ENCODE data around the gene EPHB3.

The EPHB3 gene

DNA sequence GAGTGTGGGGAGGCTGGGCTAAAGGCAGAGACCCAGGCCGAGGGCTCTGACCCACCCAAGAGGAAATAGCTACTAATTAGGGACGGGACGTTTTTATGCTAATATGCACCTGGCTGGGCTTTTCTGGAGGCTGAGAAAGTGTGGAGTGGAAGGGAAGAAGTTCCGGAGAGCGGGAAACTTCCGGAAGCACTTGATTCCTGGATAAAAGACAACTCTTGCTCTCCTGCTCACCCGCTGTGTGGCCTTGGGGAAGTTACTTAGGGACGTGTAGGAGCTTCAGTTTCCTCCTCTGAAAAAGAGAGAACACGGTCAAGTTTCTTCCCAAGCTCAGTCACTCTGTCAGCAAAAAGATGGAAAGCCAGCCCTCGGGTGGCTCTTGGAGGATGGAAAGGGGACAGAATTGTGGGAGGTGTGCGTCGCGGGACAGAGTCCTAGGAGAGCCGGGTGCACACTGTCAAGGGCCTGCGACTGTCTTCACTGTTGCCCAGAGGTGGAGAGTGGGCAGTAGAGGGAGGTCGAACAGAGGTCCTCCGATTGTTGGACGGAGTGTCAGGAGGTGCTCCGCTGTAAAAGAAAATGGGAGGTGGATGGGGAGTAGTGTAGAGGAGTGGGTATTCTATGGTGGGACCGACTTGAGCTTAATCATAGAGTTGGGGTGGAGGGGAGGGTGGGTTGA is 43.2 kb downstream of the EPHB3 start:
- Histone ChIP-seq H3K9ac (ENCODE audit: low read depth, low read length, poor library complexity) (no peak overlapping the region), H2BK120ac (ENCODE audit: low read depth, low read length) (no peak overlapping the region), H2BK15ac (ENCODE audit: low read length) (peak overlapping the region; percentile 82), H3K4ac (ENCODE audit: low read length) (peak overlapping the region; percentile 54), H3K27me3 (ENCODE audit: control insufficient read depth in 3 of 3, insufficient read depth in 3 of 3, low read depth in 1 of 3, low read length in 3 of 3) (peaks cover 0 to 28% (median 18%) of the 10 kb centered on the region in 3 experiments), H3K18ac (ENCODE audit: low read length) (peak overlapping the region; percentile 96), H3K79me1 (ENCODE audit: low read depth, low read length) (no peaks in the 10 kb centered on the region), H3K14ac (ENCODE audit: low read length) (no peak overlapping the region), H4K8ac (ENCODE audit: low read depth, low read length) (no peak overlapping the region), H3K4me1 (ENCODE audit: control insufficient read depth in 2 of 2, insufficient read depth in 1 of 2, low read depth in 1 of 2, low read length in 2 of 2) (peaks cover 24% of the 10 kb centered on the region in 2 donors), H4K91ac (ENCODE audit: low read depth, low read length, poor library complexity) (no peak overlapping the region), H3K9me3 (replicated peaks in 1 of 2; ENCODE audit: control insufficient read depth in 2 of 2, insufficient read depth in 1 of 2, low read depth in 1 of 2, low read length in 2 of 2) (no peaks in the 10 kb centered on the region), H3K4me2 (ENCODE audit: insufficient read depth, low read length, poor library complexity, severe bottlenecking) (peak overlapping the region; percentile 86), H2BK12ac (ENCODE audit: low read length) (peak overlapping the region; percentile 79), H2BK5ac (ENCODE audit: low read length) (no peak overlapping the region), H3K4me3 (ENCODE audit: low read length in 2 of 2) (peak overlapping the region; percentile 13 to 51), H3K36me3 (replicated peaks in 1 of 2; ENCODE audit: control insufficient read depth in 2 of 2, insufficient read depth in 2 of 2, low read length in 2 of 2) (no peaks in the 10 kb centered on the region), H2AK5ac (ENCODE audit: low read depth, low read length) (peak overlapping the region; percentile 88), H3K27ac (replicated peaks; ENCODE audit: low read length) (no peak overlapping the region), H3K23ac (ENCODE audit: low read depth, low read length, poor library complexity) (no peak overlapping the region), H2AFZ (ENCODE audit: low read length) (peak overlapping the region; percentile 94)
- no peak for DNase-seq (ENCODE audit: low spot score)
- no CpG with 5 or more reads among the region's 20 CpGs for WGBS, 2 donors (ENCODE audit: extremely low coverage in 2 of 2, insufficient read length in 2 of 2, insufficient replicate concordance in 1 of 2)

GRCh38 chr3:184608209-184608608 is 46.6 kb downstream of the EPHB3 start:
- no peak for DNase-seq (ENCODE audit: low spot score)
- Histone ChIP-seq H3K14ac (ENCODE audit: low read length) (no peak overlapping the region), H2AFZ (ENCODE audit: low read length) (no peak overlapping the region), H2BK15ac (ENCODE audit: low read length) (peak overlapping the region; percentile 71), H4K91ac (ENCODE audit: low read depth, low read length, poor library complexity) (no peak overlapping the region), H3K27ac (replicated peaks; ENCODE audit: low read length) (no peak overlapping the region), H4K8ac (ENCODE audit: low read depth, low read length) (no peak overlapping the region), H3K23ac (ENCODE audit: low read depth, low read length, poor library complexity) (no peak overlapping the region), H2BK5ac (ENCODE audit: low read length) (no peak overlapping the region), H3K4ac (ENCODE audit: low read length) (no peak overlapping the region), H2BK120ac (ENCODE audit: low read depth, low read length) (no peak overlapping the region), H3K4me3 (ENCODE audit: low read length in 2 of 2) (no peak overlapping the region), H3K9ac (ENCODE audit: low read depth, low read length, poor library complexity) (no peak overlapping the region), H3K9me3 (replicated peaks in 1 of 2; ENCODE audit: control insufficient read depth in 2 of 2, insufficient read depth in 1 of 2, low read depth in 1 of 2, low read length in 2 of 2) (no peaks in the 10 kb centered on the region), H2BK12ac (ENCODE audit: low read length) (no peak overlapping the region), H3K4me2 (ENCODE audit: insufficient read depth, low read length, poor library complexity, severe bottlenecking) (no peak overlapping the region), H3K27me3 (ENCODE audit: control insufficient read depth in 3 of 3, insufficient read depth in 3 of 3, low read depth in 1 of 3, low read length in 3 of 3) (peaks cover 0 to 20% (median 0%) of the 10 kb centered on the region in 3 experiments), H3K18ac (ENCODE audit: low read length) (no peak overlapping the region), H3K4me1 (ENCODE audit: control insufficient read depth in 2 of 2, insufficient read depth in 1 of 2, low read depth in 1 of 2, low read length in 2 of 2) (peaks cover 11% of the 10 kb centered on the region in 2 donors), H3K79me1 (ENCODE audit: low read depth, low read length) (no peaks in the 10 kb centered on the region), H3K36me3 (replicated peaks in 1 of 2; ENCODE audit: control insufficient read depth in 2 of 2, insufficient read depth in 2 of 2, low read length in 2 of 2) (no peaks in the 10 kb centered on the region), H2AK5ac (ENCODE audit: low read depth, low read length) (no peak overlapping the region)

- Histone ChIP-seq H3K79me1 (ENCODE audit: low read depth, low read length) (no peaks in the 10 kb centered on the region), H2BK15ac (ENCODE audit: low read length) (peak overlapping the region; percentile 88), H3K4me2 (ENCODE audit: insufficient read depth, low read length, poor library complexity, severe bottlenecking) (no peak overlapping the region), H2BK12ac (ENCODE audit: low read length) (no peak overlapping the region), H2AFZ (ENCODE audit: low read length) (no peak overlapping the region), H3K4me1 (ENCODE audit: control insufficient read depth in 2 of 2, insufficient read depth in 1 of 2, low read depth in 1 of 2, low read length in 2 of 2) (peaks cover 5 to 8% of the 10 kb centered on the region in 2 donors), H2BK120ac (ENCODE audit: low read depth, low read length) (peak overlapping the region; percentile 62), H4K8ac (ENCODE audit: low read depth, low read length) (no peak overlapping the region), H3K36me3 (replicated peaks in 1 of 2; ENCODE audit: control insufficient read depth in 2 of 2, insufficient read depth in 2 of 2, low read length in 2 of 2) (no peaks in the 10 kb centered on the region), H3K4me3 (ENCODE audit: low read length in 2 of 2) (no peak overlapping the region), H3K9me3 (replicated peaks in 1 of 2; ENCODE audit: control insufficient read depth in 2 of 2, insufficient read depth in 1 of 2, low read depth in 1 of 2, low read length in 2 of 2) (no peaks in the 10 kb centered on the region), H3K14ac (ENCODE audit: low read length) (peak overlapping the region; percentile 31), H3K18ac (ENCODE audit: low read length) (peak overlapping the region; percentile 84), H3K27me3 (ENCODE audit: control insufficient read depth in 3 of 3, insufficient read depth in 3 of 3, low read depth in 1 of 3, low read length in 3 of 3) (peaks cover 0 to 12% (median 0%) of the 10 kb centered on the region in 3 experiments), H4K91ac (ENCODE audit: low read depth, low read length, poor library complexity) (no peak overlapping the region), H3K23ac (ENCODE audit: low read depth, low read length, poor library complexity) (peak overlapping the region; percentile 2), H2AK5ac (ENCODE audit: low read depth, low read length) (peak overlapping the region; percentile 86), H3K27ac (replicated peaks; ENCODE audit: low read length) (no peak overlapping the region), H3K4ac (ENCODE audit: low read length) (peak overlapping the region; percentile 53), H2BK5ac (ENCODE audit: low read length) (no peak overlapping the region), H3K9ac (ENCODE audit: low read depth, low read length, poor library complexity) (no peak overlapping the region)
- DNase-seq (ENCODE audit: low spot score), result no peak
- WGBS, 2 donors (ENCODE audit: extremely low coverage in 2 of 2, insufficient read length in 2 of 2, insufficient replicate concordance in 1 of 2), result no CpG with 5 or more reads among the region's 9 CpGs
Measured at GRCh38 chr3:184609476-184610244, 48.1 kb downstream of the EPHB3 start.

DNA sequence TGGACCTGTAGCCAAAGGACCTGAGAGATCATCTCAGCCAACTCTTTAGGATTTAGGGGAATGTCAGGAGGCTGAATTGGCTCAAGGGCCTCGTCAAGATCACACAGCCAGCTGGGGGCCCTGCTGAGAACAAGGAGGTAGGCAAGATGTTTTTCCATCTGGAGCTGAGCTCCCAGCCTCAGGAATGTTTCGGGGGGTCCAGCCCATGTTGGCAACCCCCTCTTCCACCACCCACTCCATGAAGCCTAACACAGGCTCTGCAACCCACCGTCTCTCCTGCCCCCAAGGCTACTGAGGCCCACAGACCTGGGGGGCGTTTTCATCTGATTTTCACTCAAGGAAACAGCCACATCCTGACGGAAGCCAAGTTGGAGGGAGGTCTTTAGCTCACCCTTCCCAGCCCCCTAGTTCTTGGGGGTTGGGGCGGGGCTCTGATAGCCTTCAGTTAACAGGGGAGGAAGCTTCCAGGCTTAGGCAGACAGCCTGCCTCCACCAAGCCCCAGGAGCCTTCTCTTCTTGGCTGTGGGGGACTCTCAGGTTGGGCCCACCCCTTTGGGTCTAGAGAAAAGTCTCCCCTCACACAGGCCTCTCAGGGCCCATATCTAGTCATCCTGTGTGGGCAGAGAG is 48.8 kb downstream of the EPHB3 start:
- Histone ChIP-seq H4K8ac (ENCODE audit: low read depth, low read length) (no peak overlapping the region), H3K14ac (ENCODE audit: low read length) (no peak overlapping the region), H3K9me3 (replicated peaks in 1 of 2; ENCODE audit: control insufficient read depth in 2 of 2, insufficient read depth in 1 of 2, low read depth in 1 of 2, low read length in 2 of 2) (no peaks in the 10 kb centered on the region), H2BK15ac (ENCODE audit: low read length) (peak overlapping the region; percentile 25), H3K4me3 (ENCODE audit: low read length in 2 of 2) (no peak overlapping the region), H2BK120ac (ENCODE audit: low read depth, low read length) (peak overlapping the region; percentile 62), H4K91ac (ENCODE audit: low read depth, low read length, poor library complexity) (no peak overlapping the region), H3K27ac (replicated peaks; ENCODE audit: low read length) (no peak overlapping the region), H3K27me3 (ENCODE audit: control insufficient read depth in 3 of 3, insufficient read depth in 3 of 3, low read depth in 1 of 3, low read length in 3 of 3) (peaks cover 0 to 5% (median 0%) of the 10 kb centered on the region in 3 experiments), H3K4me2 (ENCODE audit: insufficient read depth, low read length, poor library complexity, severe bottlenecking) (no peak overlapping the region), H2BK12ac (ENCODE audit: low read length) (no peak overlapping the region), H2BK5ac (ENCODE audit: low read length) (no peak overlapping the region), H3K4ac (ENCODE audit: low read length) (no peak overlapping the region), H3K4me1 (ENCODE audit: control insufficient read depth in 2 of 2, insufficient read depth in 1 of 2, low read depth in 1 of 2, low read length in 2 of 2) (peaks cover 0 to 4% of the 10 kb centered on the region in 2 donors), H3K23ac (ENCODE audit: low read depth, low read length, poor library complexity) (peak overlapping the region; percentile 2), H2AK5ac (ENCODE audit: low read depth, low read length) (peak overlapping the region; percentile 86), H3K18ac (ENCODE audit: low read length) (peak overlapping the region; percentile 27), H3K9ac (ENCODE audit: low read depth, low read length, poor library complexity) (no peak overlapping the region), H2AFZ (ENCODE audit: low read length) (no peak overlapping the region), H3K36me3 (replicated peaks in 1 of 2; ENCODE audit: control insufficient read depth in 2 of 2, insufficient read depth in 2 of 2, low read length in 2 of 2) (no peaks in the 10 kb centered on the region), H3K79me1 (ENCODE audit: low read depth, low read length) (no peaks in the 10 kb centered on the region)
- DNase-seq (ENCODE audit: low spot score), result no peak
- no CpG with 5 or more reads among the region's 6 CpGs for WGBS, 2 donors (ENCODE audit: extremely low coverage in 2 of 2, insufficient read length in 2 of 2, insufficient replicate concordance in 1 of 2)
